GM19452 (cell line): ENCODE results near the gene PRKAG1.
"Not testable (repeated sequence)": the region's sequence is repeated elsewhere in the genome, so short reads cannot be mapped to it uniquely, and the experiment has no call there.

Experiments used
- ATAC-seq: cut with Tn5 transposase; IDR thresholded peaks from one replicate; pipeline ENCODE4 v1.9.1; 2021; ENCODE audit not compliant: unreplicated experiment

Gene PRKAG1

DNA sequence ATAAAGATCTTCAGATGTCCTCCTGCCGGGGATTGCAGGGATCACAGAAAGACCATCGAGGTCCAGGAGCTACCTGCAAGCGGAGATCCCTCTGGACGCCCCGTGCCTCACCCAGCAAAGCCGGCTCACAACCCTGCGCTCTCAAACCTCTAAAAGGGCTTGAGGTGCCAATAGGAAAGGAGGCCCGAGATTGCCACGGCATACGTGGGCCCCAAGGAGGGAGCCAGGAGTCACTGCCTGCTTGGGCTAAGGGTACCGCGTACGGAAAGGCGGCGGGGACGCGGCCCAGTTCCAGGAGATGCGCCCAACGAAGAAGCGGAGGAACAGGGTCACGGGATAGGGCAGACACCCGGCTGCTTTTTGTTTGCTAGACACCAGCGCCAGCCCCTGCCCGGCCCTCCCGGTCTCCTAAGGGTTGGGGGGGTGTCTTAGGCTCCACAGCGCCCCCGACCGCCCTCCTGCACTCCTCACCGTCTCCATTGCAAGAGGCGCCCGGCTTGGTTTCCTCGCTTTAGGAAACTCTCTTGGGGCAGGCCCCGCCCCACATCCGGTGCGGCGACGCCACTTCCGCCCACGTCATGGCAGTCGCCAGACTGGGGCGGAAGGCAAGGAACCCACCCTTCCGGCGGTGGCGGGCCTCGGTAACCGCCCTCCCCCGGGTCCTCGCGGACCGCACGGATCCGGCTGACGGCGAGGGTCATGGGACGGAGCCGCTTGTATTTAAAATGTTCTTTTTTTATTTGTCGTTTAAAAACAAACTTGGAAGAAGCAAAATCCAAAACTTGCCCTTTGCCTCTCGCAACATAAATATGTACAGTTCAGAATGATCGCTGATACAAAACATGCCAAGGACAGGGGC is at the start of gene PRKAG1:
Gene PRKAG1 (minus strand): TSS at position 516 of the 859 bp plus-strand sequence. CDS start 36 bp downstream, at position 480.
- peak; percentile 94 for ATAC-seq

DNA sequence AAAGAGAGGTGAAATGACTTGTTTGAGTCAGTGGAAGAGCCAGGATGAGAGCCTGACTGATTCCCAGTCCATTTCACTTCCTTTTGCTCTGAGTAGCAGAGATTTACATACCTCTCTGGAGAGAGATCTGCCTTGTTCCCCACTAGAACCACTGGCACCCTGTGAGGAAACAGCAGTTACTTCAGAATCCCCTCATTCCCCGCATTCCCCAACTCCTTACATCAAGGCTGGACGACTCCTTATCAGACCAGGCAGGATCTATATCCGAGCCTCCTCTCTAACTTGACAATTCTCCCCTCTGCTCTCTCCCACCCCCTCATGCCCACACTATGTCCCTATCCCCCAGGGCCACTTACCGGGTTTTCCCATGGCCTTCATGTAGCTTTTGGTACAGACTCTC is 47.5 kb upstream of the PRKAG1 start:
- ATAC-seq: no peak

DNA sequence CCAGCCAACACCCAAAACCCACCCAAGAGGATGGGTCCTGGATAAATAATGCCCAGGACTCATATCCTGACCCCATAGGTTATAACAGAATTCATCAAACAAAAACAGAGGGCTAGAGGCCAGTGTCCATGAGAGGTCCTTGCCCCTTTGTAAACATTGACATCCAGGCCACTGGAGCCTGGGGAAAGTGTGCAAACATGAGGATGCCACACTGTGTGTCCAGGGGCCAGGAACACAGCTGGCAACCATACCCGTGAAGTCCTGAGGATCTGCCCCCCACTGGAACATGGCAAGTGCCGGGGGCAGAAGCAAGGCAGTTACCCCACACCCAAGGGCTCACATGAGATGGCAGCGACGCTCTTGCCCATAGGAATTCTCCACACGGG is 46.2 kb upstream of the PRKAG1 start:
- ATAC-seq: no peak

DNA sequence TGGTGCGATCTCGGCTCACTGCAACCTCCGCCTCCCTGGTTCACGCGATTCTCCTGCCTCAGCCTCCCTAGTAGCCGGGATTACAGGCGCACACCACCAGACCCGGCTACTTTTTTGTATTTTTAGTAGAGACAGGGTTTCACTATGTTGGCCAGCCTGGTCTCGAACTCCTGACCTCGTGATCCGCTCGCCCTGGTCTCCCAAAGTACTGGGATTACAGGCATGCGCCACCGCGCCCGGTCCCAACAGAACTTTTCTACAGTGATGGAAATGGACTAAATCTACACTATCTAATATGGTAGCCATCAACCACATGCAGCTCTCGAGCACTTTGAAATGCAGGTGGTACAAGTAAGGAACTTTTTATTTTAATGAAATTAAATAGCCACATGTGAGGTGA is 43.3 kb upstream of the PRKAG1 start:
- not testable (repeated sequence) for ATAC-seq

DNA sequence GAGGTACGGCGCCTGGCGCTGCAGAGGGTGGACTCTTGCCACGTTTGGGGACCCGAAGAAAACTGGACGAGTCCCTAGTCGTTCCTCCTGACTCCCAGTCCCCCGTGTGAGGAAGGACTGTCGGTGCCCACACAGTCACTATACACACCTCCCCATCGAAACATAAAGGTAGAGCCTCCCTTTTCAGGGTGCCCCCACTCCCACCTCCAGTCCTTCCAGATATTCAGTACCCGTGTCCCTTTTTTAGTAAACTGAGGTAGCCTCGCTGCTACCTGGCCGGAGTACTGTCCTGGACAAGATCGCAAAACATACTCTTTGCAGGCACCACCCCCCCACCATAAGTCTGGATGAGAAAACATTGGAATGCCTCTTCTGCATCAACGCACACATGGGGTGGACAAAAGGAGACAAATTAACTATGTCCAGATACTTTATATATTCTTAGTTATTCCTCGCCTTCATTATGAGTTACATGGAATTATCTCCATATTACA is 42.6 kb upstream of the PRKAG1 start:
- ATAC-seq: no peak

DNA sequence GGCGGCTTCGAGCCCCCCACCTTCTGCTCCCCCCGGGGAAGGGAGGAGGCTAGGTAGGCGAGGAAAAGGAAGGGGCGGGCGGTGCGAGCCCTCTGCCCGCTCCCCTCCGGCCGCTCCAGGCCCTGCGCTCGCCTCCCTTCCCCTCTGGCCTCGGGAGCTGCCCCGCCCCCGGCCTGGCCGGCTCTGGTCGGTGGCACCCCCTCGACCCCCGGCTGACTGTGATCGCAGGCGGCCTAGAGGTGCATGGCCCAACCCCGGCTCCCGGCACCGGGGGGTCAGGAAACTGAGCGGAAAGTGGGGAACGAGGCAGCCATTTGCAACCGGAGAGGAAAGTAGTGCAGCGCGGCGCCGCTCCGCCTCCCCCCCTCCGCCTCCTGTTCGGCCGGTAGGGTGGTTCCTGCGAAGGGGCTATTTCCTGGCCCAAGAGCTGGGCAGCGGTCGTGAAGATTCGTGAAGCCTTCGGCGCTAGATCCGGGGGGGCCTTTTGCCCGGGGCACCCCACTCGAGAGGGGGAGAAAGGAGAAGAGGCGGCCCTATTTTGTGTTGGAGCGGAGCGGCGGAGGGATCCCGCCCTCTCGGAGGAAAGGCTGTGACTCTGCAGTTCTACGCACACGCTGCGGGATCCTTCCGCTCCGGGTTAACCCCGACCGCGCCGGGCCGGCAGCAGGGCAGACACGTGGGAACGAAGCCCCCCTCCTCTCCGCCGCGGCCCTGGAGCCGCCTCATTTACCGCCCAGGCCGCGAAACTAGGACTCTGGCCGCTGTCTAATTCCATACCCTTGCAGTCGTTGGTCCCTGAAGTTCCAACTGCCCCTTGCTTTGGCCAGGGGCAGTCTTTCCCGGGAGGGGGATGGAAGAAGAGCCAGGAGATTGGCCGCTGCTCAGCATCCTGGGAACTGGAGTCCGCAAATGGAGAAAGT is 41.9 kb upstream of the PRKAG1 start, which contains the start of gene KMT2D:
Gene KMT2D (minus strand): TSS at position 558 of the 920 bp plus-strand sequence. CDS start 5,470 bp downstream, outside the sequence.
- ATAC-seq: peak; percentile 39

DNA sequence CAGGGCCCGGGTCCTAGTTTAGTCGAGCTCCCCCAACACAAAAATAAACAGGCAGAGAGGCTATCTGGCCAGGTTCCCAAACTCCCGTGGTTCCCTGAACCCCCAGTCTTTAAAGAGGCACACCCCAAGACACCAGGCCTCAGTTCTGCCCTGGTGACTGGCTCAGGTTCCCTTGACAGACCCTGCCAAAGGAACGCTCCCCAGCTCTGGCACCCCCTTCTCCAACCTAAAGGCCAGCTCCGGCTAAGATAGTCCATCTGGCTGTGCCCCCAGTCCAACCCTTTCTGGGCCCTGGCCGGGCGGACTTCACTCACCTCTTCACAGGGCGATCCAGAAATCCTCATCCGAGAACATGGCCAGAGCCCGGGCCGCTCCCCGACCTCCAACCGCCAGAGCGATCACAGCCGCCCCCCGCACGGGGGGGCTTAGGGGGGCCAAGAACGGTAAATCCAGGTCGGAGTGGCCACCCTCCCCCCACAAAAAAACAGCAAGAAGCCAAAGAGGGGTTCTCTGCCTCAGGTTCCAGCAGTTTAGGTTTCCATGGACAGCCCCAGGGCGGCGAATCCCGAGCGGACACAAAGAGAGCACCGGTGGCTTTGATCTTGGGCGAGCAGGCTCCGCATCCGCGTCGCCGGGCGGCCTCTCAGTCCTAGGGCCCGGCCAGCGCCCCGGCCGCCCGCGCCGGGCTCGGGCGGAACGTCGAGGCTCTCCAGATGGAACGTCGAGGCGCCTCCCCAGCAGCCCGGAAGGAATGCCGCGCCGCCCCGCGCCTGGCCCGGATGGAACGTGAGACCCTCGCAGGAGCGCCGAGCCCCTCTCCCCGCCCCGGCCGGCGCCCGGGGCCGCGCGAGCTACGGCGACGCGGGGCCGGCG is 41.0 kb upstream of the PRKAG1 start:
- peak; percentile 15 for ATAC-seq

DNA sequence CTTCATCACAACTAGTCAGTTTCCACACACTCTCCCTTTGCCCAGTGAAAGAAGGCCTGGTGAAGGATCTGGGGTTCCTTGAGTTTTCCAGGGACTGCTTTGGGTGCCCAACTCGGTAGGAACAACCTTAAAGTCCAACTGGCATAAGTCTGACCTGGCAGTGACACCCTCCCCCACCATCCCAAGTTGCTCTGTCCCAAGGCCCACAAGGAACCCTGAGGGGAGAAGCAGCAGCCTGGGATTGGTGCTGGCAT is 40.4 kb upstream of the PRKAG1 start:
- ATAC-seq: no peak

DNA sequence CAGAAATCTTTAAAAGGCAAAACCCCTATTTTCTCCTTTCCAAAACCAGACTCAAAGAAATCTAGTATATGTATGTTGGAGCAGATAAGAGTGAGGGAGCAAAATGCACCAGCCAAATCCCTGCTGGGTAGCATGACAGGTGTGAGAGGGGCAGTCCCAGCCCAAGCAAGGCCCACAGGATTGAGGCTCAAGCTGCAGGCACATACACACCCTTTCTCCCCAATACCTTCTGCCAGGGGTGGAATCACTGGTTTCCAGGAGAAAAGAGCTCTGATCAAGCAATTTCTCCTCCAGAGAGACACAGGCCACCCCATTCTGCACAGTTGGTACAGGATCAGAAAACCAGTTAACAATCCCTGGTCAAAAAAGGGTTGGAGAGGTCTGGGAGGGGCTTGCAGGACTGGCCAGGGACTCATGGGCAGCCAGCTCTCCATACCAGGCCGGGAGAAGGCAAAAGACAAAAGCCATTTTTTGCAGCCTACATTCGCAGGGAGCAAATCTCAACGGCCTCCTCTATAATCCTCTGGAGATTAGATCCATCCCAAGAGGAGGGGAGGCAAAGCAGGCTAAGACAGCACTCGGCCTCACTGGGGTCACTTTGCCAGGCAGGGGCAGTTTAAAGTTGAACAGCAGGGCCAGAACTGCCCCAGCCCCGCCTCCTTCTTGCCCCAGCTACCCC is 39.9 kb upstream of the PRKAG1 start:
- no peak for ATAC-seq

DNA sequence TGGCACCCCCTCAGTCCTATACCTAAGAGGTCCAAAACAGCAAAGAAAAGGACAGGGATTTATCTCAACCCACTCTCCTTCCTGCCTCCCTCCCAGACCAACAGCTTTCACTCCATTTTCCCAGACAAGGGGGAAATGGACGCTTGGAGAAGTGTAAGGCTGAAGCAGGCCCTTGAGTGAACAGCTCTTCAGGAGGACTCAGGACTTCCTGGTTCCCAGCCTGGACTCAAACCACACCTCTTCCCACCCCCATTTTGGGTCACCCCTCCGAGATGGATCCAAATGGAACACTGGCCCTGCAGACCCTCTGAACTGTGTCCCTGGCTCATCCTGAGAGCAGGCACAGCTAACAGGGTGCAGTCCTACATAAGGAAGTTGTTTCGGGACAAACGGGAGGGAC is 39.3 kb upstream of the PRKAG1 start:
- no peak for ATAC-seq

DNA sequence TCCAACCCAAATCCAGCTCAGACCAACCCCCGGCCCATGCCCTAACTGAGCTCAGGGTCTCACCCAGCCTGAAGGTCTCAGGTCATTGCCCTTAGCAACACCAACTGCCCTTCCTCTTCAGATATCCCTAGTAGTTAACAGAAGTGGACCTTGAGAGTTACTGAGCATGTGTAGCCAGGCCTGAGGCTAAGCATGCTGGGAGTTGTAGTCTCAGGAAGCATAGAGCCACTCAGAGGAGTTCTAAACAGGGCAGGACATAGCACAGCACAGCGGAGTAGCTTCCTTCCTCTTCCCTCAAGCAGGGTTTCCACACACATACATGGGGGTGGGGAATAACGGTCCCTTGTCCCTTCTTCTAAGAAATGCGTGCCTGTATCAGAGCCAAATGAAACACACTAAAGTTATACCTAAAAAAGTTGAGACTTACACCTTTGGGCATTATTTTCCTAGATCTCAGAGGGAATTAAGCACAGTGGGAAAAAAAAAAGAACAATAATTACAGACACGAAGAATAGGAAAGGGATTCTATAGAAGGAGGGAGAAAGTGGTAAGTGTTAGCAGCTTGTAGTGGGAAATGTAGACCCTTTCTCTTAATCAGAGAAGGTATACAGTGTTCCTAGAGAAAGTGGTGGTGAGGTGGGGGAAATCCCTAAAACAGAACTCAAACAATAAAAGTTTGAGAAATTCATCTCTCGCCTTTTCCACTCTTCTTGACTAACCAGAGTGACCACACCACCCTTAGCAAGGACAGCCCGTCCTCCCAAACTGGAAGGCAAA is 37.6 kb upstream of the PRKAG1 start:
- peak; percentile 62 for ATAC-seq

DNA sequence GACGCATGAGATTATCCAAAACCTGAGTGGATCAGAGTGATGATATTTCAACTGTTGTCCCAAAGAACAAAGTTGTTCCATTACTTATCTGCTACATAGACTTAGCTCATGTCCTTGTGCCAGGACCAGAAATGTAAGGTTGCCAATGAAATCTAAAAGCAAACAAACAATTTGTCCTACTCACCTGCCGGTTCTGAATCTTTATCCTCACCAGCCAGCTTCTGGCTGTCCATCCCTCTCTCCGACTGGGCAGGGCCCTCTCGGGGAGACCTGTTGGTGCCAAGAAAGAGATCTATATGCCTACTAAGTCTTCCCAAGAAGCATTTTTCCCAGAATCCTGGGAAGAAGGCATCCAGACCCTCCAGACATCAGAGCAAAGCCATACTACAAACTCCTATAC is 36.5 kb upstream of the PRKAG1 start:
- ATAC-seq: no peak

DNA sequence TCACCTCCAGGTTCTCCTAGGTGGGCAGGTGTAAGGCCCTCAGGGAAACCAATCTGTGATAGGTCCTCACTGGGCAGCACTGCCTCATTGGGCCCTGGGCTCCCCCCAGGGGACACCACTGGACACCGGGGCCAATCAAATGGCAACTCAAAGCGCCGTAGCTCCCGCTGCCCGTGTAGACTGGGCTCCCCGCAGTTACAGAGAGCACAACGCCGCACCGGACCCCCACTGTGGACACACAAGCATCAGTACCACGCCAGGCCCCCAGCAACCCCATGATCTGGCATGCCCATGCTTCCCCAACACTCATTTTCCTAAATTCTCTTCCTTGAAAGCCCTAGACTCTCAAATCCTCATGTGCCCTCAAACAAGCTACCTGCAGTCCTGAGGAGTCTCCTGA is 35.9 kb upstream of the PRKAG1 start:
- no peak for ATAC-seq

DNA sequence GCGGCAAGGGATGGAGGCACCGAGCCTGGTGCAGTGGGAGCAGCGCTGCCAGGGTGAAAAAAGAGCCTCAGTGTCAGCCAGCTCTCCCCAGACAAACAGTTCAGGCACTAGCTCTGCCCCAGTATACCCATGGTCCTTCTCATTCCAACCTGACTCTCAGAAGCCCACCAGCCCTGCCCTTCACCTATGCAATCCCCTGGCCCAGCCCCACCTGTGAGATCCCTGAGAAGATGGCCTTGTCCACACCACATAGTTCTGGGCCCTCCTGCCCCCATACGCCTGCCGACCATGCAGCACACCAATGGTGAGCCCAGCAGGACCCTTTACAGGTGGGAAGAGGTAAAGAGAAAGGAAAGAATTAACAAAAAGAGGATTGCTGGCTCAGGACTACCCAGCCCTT is 35.5 kb upstream of the PRKAG1 start:
- ATAC-seq: no peak

DNA sequence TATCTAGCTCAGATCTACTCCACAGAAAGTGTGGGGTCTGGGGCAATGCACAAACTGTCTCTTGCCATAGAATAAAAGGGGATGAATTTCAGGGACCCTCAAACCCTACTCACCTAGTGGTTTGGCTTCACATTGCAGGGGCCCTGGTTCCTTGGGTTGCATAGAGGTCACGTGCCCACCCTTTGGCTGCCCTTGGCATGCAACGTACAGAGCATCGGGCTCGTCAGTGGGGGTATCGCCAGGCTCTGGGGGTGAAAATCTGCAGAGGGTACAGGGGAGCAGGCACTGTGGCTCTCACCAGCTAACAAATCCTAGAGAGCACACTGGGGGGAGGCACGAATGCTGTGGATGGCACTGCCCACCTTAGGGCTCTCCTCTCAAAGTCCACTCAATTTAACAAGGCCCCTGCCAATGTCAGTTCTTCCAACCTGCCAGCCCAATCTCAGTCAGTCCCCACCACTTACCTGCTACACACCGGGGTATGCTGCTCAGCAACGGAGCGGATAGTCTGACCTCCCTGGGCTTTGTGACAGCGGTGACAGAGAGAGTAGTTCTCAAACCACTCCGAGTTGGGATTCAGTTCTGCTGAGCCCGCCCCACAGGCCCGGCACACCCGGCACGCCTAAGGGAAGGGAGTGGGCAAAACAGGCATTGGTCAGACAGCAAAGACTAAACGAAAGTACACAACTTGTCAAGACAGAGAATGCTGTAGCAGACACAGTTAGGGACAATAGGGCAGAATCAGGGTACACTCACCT is 34.1 kb upstream of the PRKAG1 start:
- ATAC-seq: no peak

DNA sequence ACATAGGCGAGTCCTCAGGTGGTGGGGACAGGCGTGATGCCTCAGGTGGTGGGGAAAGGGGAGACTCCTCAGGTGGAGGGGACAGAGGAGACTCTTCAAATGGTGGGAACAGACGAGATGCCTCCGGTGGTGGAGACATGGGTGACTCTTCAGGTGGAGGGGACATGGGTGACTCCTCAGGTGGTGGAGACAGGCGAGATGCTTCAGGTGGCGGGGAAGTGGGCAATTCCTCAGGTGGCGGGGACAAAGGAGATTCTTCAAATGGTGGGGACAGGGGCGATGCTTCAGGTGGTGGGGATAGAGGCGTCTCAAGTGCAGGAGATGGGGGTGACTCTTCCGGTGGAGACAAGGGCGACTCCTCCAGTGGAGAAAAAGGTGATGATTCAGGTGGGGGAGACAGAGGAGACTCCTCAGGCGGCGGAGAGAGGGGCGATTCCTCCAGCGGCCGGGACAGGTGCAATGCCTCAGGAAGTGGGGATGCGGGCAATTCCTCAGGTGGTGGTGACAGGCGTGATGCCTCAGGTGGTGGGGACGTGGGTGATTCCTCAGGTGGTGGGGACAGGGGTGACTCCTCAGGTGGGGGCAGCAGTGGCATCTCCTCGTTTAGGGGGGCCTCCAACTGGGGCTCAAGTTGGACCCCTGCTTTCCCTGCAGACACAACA is 33.3 kb upstream of the PRKAG1 start:
- ATAC-seq: no peak

DNA sequence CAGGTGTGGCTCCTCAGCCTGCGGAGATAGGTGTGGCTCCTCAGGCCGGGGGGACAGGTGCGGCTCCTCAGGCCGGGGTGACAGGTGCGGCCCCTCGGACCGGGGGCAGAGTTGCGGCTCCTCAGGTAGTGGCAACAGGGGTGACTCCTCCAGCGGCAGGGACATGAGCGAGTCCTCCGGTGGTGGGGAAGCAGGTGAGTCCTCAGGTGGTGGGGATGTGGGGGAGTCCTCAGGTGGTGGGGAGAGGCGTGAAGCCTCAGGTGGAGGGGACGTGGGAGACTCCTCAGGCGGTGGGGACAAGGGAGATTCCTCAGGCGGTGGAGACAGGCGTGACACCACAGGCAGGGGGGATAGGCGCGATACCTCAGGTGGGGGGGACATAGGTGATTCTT is 32.8 kb upstream of the PRKAG1 start:
- no peak for ATAC-seq
